GM12891 (cell line): ENCODE results near the gene TNKS1BP1.

ENCODE experiments used
- DNase-seq: peaks from one replicate; pipeline ENCODE4 v3.0.0; 2011; ENCODE audit warnings: low spot score; ENCODE audit not compliant: insufficient read length
- FAIRE-seq: peaks from 2 replicates; lab custom pipeline; 2011; peaks lifted over from hg19 to GRCh38; lab: Jason Lieb, UNC
- PAX5 ChIP-seq: IDR thresholded peaks from 2 replicates; pipeline ENCODE4 v1.6.1; 2011; ENCODE audit warnings: low read length, moderate library complexity, mild to moderate bottlenecking; ENCODE audit not compliant: insufficient read depth, severe bottlenecking
- POLR2A ChIP-seq: IDR thresholded peaks from 2 replicates; pipeline ENCODE4 v1.6.1; 2011; ENCODE audit warnings: low read depth, low read length, control low read depth
- POLR2AphosphoS5 ChIP-seq: IDR thresholded peaks from 2 replicates; pipeline ENCODE4 v1.6.1; 2011; ENCODE audit warnings: low read depth, low read length, control low read depth
- POU2F2 ChIP-seq: IDR thresholded peaks from 2 replicates; pipeline ENCODE4 v1.6.1; 2011; ENCODE audit warnings: low read depth, mild to moderate bottlenecking, control low read depth, low read length, moderate library complexity
- SPI1 ChIP-seq: IDR thresholded peaks from 2 replicates; pipeline ENCODE4 v1.6.1; 2011; ENCODE audit warnings: low read depth, low read length, control low read depth
- TAF1 ChIP-seq: IDR thresholded peaks from 2 replicates; pipeline ENCODE4 v1.6.1; 2011; ENCODE audit warnings: low read depth, low read length, control low read depth

The TNKS1BP1 gene

GRCh38 chr11:57263351-57263750 is 61.4 kb downstream of the TNKS1BP1 start:
- TF ChIP-seq PAX5 (no peak), TAF1 (no peak), POLR2AphosphoS5 (no peak), POLR2A (no peak), SPI1 (no peak), POU2F2 (no peak)
- FAIRE-seq, result no peak
- DNase-seq, result no peak

DNA sequence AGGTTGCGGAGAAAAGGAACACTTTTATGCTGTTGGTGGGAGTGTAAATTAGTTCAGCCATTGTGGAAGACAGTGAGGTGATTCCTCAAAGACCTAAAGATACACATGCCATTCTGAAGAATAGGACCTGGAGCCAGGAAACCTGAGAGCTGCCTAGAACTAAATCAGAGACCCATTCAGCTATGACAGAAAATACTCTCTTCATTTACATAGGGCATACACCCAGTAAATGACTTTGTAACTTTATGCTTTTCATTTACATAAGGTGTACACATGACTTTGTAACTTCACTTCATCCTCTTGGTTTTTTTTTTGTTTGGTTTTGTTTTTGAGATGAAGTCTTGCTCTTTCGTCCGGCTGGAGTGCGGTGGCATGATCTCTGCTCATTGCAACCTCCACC is 62.6 kb downstream of the TNKS1BP1 start:
- FAIRE-seq (no peak), DNase-seq (no peak)
- TF ChIP-seq SPI1 (no peak), POLR2A (no peak), POU2F2 (no peak), POLR2AphosphoS5 (no peak)

- FAIRE-seq, result no peak
- DNase-seq, result no peak
- no peak for TF ChIP-seq PAX5
- TF ChIP-seq SPI1, result no peak
- no peak for TF ChIP-seq TAF1
- no peak for TF ChIP-seq POLR2AphosphoS5
- TF ChIP-seq POU2F2, result no peak
- no peak for TF ChIP-seq POLR2A
These were observed 63.6 kb downstream of the TNKS1BP1 start for GRCh38 chr11:57260937-57261783.

DNA sequence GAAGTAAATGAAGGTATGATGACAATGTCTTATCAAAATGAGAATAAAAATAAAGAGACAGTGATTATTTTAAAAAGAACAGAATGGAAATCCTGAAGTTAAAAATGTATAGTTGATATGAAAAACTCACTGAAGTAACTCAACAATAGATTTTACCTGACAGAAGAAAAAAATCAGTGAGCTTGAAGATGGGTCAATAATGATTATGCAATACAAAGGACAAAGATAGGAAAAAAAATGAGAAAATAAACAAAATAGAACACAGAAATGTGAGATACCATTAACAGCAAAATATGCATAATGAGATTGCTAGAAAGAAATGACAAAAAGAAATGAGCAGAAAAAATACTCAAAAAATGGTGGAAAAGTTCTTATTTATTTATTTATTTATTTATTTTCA is 68.6 kb downstream of the TNKS1BP1 start:
- no peak for FAIRE-seq

DNA sequence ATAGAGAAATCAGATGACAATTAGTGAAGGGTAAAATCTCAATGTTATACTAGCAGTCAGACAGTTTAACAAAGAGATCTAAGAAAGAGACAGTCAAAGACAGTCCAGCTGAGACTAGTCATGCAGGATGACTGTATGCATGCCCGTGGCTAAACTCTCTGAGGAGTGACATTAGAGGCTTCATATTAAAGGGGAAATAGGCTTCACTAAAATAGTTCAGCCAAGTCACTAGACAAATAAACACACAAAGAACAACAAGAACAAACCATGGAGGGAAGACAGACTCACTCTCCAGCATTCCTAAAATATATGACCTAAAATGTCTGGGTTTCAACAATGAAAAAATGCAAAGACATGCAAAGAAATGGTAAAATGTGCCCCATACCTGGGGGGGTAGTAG is 69.1 kb downstream of the TNKS1BP1 start:
- no peak for FAIRE-seq
- DNase-seq, result no peak
- TF ChIP-seq POU2F2 (no peak), TAF1 (no peak), POLR2A (no peak)

More for the DNA sequence above, 68.6 kb downstream of the TNKS1BP1 start:
- DNase-seq, result no peak
- TF ChIP-seq PAX5 (no peak), TAF1 (no peak), POLR2AphosphoS5 (no peak), SPI1 (no peak), POU2F2 (no peak), POLR2A (no peak)

- TF ChIP-seq TAF1 (no peak), POLR2A (no peak), POLR2AphosphoS5 (no peak), POU2F2 (no peak), SPI1 (no peak)
- DNase-seq, result no peak
- no peak for FAIRE-seq
These were observed 70.1 kb downstream of the TNKS1BP1 start for GRCh38 chr11:57254631-57255030.

DNA sequence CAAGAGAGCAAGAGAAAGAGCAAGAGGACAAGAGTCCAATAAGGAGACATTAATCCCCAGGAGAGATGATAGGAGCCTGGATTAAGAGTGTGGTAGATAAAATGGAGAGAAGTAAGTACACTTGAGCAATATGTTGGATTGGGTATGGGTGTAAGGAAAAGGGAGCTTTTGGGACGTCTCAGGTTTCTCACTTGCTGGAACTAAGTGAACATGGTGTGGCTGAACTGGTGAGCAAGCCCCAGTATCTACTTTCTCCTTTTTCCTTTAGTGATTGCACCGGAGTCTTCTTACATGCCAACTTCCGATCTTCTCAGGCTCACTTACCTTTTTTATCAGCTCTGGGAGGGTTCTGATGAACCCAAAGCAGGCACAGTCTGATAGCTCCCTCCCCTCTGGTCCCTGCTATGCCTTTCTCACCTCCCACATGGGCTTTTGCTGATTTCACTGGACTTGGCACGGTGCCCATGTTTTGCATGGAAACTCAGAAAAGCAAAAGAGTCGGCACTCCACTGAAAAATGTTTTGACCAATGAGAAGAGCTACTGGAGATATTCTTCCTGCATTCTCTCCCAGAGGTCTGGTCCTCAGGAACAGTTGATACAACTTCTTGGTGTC is 73.2 kb downstream of the TNKS1BP1 start:
- FAIRE-seq, result no peak

DNA sequence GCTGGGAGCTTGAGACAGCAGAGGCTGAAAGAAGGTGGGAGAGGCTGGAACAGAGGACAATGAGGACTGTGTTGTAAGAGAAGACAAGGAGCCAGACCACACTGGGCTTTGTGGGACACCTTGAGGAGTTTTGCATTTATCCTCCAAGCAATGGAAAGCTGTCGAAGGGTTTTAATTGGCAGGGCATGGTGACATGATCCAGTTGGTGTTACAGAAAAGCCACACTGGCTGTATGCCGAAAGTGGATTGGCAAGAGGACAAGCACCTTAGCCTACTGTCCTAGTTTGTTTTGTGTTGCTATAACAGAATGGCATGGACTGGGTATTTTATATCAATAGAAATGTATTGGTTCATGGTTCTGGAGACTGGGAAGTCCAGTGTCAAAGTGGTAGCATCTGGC is 73.7 kb downstream of the TNKS1BP1 start:
- FAIRE-seq, result no peak
- no peak for DNase-seq
- TF ChIP-seq SPI1, result no peak
- TF ChIP-seq POU2F2, result no peak
- no peak for TF ChIP-seq POLR2AphosphoS5
- TF ChIP-seq POLR2A, result no peak

More for the DNA sequence above, 73.2 kb downstream of the TNKS1BP1 start:
- TF ChIP-seq PAX5, result no peak
- no peak for TF ChIP-seq POLR2A
- TF ChIP-seq SPI1, result no peak
- TF ChIP-seq POLR2AphosphoS5, result no peak
- TF ChIP-seq POU2F2, result no peak
- TF ChIP-seq TAF1, result no peak
- DNase-seq, result no peak
